CD4-positive, alpha-beta T cell treated with Interleukin-1 beta for 1 hour (primary cell): ENCODE data around the gene RNU2-1.
"Not testable (repeated sequence)": the region's sequence is repeated elsewhere in the genome, so short reads cannot be mapped to it uniquely, and the experiment has no call there.

Source experiments
- DNase-seq, 2 donors: peaks; one replicate each; pipeline ENCODE4 v3.0.0-alpha.2; 2020 to 2022

The RNU2-1 gene

GRCh38 chr17:43233877-43234276, at the start of gene RNU2-1:
Gene RNU2-1, minus strand, starts transcription at chr17:43233977.
- not testable (repeated sequence) for DNase-seq

- DNase-seq: not testable (repeated sequence)
Observed at GRCh38 chr17:43272914-43273313, 39.1 kb upstream of the RNU2-1 start.

GRCh38 chr17:43272483-43272882, 38.7 kb upstream of the RNU2-1 start:
- peak in 1 of 2 donors; percentile 1 for DNase-seq

GRCh38 chr17:43270552-43271504, 37.1 kb upstream of the RNU2-1 start:
- not testable (repeated sequence) for DNase-seq

- not testable (repeated sequence) for DNase-seq
Observed at GRCh38 chr17:43246456-43246855, 12.7 kb upstream of the RNU2-1 start.

- DNase-seq: not testable (repeated sequence)
Observed at GRCh38 chr17:43240596-43241352, 7.0 kb upstream of the RNU2-1 start.

- DNase-seq: not testable (repeated sequence)
Observed at GRCh38 chr17:43239597-43239996, 5.8 kb upstream of the RNU2-1 start.

- DNase-seq: not testable (repeated sequence)
Observed at GRCh38 chr17:43233263-43233662, 514 bp downstream of the RNU2-1 start.

GRCh38 chr17:43232021-43232699, 1.6 kb downstream of the RNU2-1 start:
- not testable (repeated sequence) for DNase-seq

- not testable (repeated sequence) for DNase-seq
Observed at GRCh38 chr17:43231205-43232020, 2.4 kb downstream of the RNU2-1 start.

- DNase-seq: not testable (repeated sequence)
Observed at GRCh38 chr17:43228020-43228782, 5.6 kb downstream of the RNU2-1 start, which contains the start of gene CCDC200. Gene CCDC200, minus strand, starts transcription at chr17:43228623. Its CDS starts 69 bp downstream, at chr17:43228554.

- DNase-seq: no peak
Observed at GRCh38 chr17:43226393-43226792, 7.4 kb downstream of the RNU2-1 start.

- no peak for DNase-seq
Observed at GRCh38 chr17:43224146-43224705, 9.6 kb downstream of the RNU2-1 start.

GRCh38 chr17:43220511-43221125, 13.2 kb downstream of the RNU2-1 start:
- no peak for DNase-seq

GRCh38 chr17:43219746-43220380, 13.9 kb downstream of the RNU2-1 start:
- DNase-seq: no peak

GRCh38 chr17:43219001-43219400, 14.8 kb downstream of the RNU2-1 start:
- DNase-seq: no peak

- DNase-seq: no peak
Observed at GRCh38 chr17:43217614-43218087, 16.1 kb downstream of the RNU2-1 start.

GRCh38 chr17:43216762-43217613, 16.8 kb downstream of the RNU2-1 start:
- DNase-seq: no peak

- DNase-seq: no peak
Observed at GRCh38 chr17:43216369-43216761, 17.4 kb downstream of the RNU2-1 start.
